Amygdala (tissue), 56 donors: ENCODE results near the gene NLN.
"Not testable (repeated sequence)": the region's sequence is repeated elsewhere in the genome, so short reads cannot be mapped to it uniquely, and the experiment has no call there.

Source experiments
- DNase-seq, 56 donors: peaks; one replicate each; lab custom pipeline; 2025; lab: John Stamatoyannopoulos, UW

The NLN gene

DNA sequence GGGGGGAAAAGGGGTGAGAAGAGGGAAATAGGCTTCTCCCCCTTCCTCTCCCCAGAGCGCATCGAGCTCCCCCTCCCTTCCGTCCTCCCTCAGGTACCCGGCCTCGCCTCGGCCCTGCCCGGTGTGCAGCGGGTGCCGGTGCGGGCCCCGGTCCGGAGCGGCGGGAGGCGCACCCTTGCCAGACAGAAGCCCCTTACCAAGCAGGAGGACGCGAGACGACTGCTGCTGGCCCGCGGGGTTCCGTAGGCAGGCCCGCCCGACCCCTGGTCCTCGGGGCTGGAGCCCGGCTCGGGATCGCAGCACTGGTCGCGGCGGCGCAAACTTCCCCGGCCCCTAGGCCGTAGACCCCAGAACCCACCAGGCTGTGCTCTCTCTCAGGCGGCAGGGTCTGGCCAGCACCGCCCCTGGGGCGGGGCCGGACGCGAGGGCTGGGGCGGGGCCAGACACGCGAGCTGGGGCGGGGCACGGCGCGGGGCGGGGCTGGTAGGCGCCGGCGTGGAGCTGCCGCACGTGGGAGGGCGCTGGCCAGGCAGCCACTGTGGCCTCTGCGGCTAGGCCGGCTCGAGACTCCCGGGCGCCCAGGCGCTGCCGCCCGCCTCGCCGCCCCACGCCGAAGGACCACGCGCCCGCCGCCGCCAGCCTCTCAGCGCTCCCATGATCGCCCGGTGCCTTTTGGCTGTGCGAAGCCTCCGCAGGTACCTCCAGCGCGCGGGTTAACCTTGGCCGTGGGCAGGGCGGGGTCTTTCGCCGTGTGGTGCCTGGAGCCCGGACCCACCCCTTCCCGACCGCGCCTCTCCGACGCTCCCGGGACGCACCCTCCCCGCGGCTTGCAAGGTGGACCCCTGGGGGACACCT, at the start of gene NLN, which contains the start of gene SGTB:
TSS of gene NLN (plus strand) at position 486 of the 855 bp plus-strand sequence. CDS start at position 655, 169 bp downstream.
TSS of gene SGTB (minus strand) at position 390 of the 855 bp plus-strand sequence. CDS start 1,302 bp downstream, outside the sequence.
- DNase-seq, result peak in 55 of 56 donors; percentile 10 to 95 (median 79)

DNA sequence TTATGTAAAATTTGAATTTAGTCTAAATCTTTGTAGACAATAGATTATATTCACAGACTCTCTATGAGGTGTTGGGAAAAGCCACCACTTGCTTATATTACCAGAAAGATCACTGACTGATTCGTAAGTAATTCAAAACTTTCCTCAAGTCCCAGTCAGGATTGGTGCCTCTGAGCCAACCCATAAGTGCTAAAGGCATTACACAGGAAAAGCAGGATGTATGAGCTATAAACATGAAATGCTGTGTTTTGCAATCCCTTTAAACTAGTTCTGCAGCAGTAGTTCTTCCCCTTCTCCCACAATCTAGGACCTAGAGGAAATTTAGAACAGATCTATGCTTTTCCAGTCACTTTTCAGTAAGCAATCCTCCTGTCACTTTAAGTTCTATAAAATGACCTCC, 49.2 kb upstream of the NLN start:
- DNase-seq, result no peak

DNA sequence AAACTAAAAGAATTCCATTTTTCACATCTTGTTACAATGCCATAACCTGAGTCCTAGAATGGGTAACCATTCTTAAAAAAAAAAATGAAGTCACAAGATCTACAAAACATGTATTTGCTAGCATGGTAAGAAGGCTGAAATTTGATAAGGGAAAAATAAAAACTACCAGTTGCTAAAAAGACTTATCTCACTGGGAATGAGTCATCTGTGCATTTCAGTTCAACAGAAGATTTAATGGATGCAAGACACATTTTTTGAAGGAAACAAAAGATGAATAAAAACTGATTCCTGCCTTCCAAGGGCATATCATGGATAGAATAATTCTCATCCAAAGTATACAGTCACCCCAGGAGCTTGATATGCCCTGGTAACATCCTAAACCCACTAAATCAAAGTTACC, 47.3 kb upstream of the NLN start:
- DNase-seq, result no peak

DNA sequence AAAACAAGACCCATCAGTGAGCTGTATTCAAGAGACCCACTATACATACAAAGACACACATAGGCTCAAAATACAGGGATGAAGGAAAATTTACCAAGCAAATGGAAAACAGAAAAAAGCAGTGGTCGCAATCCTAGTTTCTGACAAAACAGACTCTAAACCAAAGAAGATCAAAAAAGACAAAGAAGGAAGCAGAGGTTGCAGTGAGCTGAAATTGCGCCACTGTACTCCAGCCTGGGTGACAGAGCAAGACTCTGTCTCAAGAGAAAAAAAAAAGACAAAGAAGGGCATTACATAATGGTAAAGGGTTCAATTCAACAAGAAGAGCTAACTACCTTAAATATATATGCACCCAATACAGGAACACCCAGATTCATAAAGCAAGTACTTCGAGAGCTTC, 45.9 kb upstream of the NLN start:
- not testable (repeated sequence) for DNase-seq

DNA sequence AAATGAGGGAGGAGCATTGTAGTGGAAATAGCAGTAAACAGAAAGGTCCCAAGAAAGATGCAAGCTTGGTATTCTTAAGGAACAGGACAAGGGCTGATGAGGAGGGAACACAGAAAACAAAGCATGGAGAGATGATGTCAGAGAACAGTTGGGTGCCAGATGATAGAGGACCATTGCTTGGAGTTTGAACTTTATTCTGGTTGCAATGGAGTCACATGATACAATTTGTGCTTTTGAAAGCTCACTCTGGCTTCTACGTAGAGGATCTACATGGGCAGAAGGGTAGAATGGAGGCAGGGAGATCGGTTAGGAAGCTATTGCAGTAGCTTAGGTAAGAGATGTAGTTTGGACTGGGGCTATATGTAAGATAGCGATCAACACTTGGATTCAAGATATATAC, 39.9 kb upstream of the NLN start:
- no peak for DNase-seq

DNA sequence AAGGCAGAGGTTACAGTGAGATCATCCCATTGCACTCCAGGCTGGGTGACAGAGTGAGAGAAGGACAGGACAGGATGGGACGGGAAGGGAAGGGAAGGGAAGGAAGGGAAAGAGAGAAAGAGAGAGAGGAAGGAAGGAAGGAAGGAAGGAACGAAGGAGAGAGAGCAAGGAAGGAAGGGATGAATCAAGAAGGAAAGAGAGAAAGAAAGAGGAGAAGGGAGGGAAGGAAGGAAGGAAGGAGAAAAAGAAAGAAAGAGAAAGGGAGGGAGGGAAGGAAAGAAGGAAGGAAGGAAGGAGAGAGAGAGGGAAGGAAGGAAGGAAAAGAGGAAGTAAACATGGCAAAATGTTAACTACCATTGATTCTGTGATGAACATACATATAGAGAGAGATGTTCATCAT, 28.9 kb upstream of the NLN start:
- no peak for DNase-seq

DNA sequence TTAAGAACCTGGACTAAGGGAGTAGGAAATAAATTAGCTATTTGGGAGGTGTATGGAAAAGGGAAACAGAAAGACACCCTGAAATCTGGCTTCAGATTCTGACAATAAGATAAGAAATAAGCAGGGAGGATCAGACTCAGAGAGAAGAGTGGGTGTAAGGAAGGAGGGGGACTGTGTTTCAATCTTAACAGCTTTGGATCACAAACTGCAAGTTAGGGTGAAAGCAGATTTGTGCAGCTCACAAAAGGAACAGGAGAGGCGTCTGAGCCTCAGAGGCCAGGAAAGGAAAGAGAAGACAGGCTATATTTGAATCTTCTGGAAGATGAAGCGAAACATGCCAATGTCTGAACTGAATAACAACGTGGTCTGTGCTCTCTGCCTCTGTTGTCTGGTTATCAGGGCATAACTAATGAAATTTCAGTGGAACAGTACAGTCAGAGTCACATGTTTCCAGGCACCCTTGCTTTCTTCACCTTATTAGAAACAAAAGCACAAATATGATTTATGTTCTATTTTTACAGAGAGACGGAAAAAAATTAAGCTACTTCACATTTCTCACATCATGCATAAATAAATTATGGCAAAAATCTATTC, 26.7 kb upstream of the NLN start:
- DNase-seq, result peak in 16 of 56 donors; percentile 0 to 29 (median 8)

DNA sequence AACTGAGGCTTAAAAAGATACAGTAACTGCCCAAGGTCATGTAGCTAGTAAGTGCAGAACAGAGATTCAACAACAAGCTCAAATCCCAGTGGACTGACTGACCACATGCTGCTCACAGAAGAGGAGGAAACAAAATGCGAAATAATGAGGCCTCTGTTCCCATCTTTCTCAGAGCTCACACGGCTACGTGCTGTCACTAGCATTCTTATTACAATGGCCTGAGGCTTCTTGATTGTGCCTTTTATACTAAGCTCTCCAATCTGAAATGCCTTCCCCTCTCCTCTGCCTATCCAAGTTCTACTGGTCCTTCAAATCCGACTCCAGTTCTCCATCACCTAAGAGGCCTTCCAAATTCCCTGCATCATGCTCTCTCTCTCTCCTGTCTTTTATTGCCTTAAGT, 26.1 kb upstream of the NLN start:
- DNase-seq, result peak in 24 of 56 donors; percentile 3 to 65 (median 10)

DNA sequence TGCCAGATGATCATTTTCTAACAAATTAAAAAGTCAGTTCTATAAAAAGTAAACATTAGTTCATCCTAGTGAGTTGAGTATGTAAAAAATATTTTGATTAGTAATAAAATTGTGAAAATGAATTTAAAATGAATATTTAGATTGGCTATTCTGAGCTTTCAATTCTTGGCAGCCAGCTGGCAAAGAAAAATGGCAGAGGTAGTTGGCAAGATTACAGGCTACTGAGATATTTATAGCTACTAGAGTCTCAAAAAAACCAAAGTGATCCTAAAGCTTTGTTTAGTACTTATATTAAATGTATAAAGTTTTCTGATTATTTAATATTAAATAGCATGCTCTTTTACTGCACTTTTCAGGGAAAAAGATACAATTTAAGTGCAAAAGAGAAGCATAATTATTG, 25.1 kb upstream of the NLN start:
- peak in 1 of 56 donors; percentile 9 for DNase-seq

DNA sequence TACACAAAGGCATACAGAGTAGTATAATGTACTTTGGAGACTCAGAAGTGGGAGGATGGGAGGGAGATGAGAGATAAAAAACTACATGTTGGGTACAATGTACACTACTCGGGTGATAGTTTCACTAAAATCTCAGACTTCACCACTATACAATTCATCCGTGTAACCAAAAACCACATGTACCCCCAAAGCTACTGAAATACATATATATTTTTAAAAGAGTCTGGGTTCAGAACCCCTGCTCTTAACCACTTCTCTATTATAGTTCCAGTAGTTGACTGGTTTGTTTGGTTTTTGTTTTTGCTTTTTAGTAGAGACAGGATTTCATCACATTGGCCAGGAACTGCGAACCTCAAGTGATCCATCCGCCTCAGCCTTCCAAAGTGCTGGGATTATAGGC, 22.7 kb upstream of the NLN start:
- DNase-seq, result no peak

DNA sequence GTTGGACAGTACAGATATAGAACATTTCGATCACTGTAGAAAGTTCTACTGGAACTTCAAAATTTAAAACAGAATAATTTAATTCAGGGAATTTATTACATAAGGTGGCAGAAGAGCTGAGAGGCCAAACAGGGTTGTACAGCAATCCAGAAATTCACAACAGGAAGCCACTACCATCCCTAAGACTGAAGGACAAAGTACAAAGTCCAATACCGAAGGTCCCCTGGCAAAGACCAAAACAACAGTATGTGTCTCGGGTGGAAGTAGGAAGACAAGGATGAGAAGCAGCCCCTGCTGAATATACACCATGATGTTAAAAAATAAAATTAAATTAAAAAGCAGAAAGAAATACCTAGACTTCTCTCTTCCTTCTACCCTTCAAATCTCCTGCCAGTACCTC, 20.0 kb upstream of the NLN start:
- DNase-seq, result no peak

DNA sequence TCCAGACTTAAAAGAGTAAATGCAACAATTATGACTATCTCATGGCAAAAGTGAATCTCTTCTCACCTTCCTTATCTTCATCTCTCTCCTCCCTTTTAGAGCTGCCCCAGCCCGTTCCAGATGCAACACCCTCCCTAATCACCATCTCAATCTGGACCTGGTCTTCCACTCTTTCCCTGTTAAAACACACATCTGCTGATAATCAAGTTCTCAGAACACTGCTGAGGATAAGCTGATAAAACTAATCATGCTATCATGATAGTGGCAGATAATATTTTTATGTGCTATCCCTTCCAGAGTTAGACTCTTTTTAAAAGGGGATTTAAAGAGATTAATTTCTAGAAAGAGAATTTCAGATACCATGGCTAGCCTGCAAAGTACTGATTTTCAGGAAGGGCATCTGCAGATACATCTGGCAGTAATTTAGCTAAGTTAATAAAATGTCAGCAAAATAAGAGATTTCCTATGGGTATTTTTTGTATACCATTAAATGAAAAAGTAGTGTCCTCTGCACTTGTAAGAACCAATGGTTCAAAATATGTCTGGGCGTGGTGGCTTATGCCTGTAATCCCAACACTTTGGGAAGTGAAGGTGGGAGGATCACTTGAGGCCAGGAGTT, 17.3 kb upstream of the NLN start:
- no peak for DNase-seq

DNA sequence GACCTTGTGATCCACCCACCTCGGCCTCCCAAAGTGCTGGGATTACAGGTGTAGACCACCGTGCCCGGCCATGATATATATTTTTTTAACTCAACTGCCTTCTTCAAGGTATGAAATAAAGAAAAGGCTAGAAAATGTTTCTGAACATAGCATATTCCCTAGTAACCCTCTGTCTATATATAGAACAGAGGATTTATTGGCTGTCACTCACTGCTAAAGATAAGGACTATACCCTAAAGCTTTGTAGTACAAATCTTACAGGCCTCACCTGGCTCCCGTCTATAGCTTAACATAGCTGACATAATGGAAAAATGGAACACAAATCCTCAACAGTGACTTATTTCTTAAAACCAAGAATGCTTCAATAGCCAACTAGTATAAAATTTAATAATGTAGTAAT, 14.3 kb upstream of the NLN start:
- DNase-seq, result no peak

DNA sequence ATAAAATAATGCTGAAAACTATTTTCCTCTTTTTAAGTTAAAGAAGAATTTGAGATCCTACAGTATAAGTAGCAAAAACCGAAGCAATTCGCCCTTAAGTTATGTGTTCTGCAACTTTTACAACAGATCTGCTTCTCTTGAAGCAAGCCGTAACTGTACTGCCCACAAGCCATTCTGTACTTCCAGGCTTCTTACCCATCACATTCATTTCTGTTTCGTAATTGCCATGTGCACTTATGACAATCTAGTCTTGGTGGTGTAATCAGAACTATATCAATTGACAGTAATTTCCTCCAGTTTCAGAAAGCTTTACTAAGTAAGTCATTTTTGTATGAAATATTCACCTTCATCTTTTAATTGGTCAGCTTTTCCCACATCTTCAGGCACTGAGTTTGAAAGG, 13.9 kb upstream of the NLN start:
- DNase-seq, result no peak

DNA sequence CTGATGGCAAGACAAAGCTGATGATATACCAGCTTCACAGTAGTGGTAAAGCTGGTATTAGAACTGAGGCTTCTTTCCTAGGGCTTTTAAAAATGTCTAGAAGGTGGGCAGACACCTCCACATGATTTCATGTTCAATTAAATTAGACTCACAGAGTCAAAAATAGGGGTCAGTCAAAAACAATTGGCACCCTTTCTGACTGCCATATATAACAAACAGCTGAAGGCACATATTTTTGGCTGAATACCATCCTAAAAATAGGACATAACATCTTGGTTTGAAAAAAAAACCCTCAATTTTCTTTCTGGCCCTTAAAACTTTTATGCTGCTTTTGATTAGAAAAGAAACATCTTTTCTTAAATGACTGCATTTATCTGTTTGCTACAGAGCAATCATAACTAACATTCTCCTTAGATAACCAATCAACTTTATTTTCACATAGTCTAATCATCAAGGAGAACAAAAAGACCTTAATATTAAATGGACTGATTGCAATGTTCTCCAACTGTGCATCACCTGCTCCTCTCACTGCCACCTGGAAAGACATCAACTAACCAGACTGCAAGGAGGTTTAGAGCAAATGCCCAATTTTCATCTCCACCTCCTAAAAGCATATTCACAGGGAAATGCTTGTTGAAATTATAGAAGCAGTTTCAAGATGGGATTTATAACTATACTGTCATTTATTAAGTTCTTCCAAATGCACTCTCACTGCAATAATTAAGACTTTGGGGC, 3.3 kb upstream of the NLN start:
- no peak for DNase-seq

DNA sequence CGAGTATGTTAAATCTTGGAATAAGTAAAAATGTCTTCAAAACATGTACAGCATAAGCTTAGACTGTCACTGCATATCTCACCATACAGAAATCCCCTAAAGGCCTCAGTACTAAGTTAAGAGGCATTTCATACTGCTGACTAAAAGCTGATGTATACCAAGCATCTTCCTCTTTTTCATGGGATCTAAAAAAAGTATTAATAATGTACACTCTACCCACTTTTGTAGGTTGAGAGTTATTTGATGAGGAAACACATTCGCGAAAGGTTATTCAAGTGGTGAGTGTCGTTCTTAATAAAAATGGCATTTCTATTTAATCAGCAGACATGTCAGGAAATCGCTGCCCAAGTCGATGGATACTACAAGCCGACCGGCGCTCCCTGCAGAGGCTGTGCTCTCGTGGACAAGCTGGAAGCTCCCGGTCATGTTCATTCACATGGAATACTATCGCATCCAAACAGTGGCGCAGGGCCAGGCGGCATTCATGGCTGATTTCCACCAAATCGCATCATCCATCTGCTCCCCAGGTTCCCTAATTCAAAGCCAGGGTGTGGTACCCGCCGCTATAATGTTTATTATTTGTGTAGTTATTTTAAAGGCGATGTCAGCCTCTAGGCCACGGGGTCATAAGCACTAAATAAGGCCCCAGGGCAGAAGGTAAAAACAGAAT, 820 bp upstream of the NLN start:
- DNase-seq, result peak in 51 of 56 donors; percentile 2 to 70 (median 33)

DNA sequence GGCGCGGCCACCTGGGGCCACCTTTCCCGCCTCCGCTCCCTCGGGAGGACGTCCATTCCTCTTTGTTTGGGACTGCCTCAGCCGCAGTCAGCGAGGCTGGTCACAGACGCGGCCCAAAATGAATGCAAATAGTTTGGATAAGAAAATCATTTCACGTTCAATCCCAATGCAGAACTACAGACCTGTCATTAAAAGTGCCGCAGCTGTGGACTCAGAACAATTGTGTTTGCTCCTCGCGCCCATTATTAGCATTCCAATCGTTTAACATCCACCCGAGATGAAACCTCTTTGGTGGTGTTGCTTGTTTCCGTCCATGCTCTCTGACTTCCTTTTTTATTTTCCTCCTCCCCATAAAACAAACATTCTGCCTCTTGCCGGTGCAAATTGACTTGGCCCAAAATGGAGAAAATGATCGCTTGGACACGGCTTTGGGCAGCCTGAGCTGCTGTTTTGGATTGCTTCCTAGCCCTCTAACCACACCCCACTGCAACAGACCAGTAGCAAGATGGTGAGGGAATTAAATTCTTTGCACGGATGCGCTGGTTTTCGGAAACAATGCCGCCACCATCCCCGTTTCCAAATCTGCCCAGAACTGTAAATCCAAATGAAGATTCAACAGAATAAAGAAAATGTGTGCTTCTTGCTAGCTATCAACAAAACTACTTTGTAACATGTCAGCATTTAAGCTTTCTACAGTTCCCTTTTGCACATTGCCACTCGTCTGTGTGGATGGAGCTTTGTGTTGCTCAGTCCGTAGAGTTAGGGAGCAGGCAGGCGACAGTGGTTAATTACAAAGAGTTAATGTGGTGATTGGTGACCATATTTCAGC, 784 bp downstream of the NLN start:
- peak in 43 of 56 donors; percentile 1 to 64 (median 27) for DNase-seq

DNA sequence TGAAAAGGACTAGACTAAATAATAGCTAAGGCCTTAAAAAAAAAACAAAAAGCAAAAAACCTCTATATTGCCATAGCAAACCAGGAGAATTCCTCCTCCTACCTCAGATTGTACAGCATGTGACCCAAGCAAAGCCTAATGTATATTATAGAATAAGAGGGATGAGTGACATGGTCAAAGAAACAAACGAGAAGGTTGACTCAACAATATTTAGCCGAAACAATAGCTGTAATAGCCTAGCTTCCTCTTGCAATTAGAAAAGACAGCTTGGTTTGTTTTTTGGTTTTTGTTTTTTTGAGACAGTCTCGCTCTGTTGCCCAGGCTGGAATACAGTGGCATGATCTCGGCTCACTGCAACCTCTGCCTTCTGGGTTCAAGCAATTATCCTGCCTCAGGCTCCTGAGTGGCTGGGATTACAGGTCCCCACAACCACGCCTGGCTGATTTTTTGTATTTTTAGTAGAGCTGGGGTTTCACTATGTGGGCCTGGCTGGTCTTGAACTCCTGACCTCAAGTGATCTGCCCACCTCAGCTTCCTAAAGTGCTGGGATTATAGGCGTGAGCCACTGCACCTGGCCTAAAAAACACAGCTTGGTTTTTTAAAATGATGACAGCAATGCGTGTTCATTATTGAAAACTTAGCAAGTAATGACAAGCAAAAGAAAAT, 5.6 kb downstream of the NLN start:
- no peak for DNase-seq

DNA sequence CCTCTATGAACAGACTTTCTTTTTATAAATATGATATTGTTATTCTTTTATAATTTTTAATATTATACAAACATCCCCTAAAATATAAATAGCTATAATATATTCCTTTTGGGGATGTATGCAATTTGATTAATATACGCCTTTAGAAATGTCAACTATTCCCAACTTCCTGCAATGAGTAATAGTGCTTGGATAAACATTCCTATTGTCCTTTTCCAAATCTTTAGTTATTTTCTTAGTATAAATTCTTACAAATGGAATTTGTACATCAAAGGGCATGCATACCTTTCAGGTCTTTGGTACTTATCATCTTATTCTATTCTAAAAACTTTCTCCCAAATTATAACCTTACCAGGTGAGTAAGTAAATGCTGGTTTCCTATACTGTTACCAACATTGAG, 6.2 kb downstream of the NLN start:
- no peak for DNase-seq
